ENCODE data around the gene KCNK10.

DNA sequence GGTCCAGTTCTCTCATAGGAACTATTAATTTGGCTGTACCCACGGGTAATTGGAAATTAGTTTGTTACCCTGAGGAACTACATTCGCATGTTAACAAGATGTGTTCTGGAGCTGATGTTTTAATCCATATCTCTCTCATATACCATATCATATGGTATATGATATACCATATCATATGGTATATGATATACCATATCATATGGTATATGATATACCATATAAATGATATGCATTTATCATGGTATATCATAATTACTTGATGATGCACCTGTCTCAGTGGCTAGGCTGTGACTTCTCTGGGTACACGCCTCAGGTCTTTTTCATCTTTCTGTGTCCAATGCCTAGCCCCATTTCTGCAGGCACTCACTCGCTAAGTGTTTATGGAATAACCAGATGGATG lies 13.0 kb downstream of the KCNK10 start:
- TF ChIP-seq, protein P1, sequence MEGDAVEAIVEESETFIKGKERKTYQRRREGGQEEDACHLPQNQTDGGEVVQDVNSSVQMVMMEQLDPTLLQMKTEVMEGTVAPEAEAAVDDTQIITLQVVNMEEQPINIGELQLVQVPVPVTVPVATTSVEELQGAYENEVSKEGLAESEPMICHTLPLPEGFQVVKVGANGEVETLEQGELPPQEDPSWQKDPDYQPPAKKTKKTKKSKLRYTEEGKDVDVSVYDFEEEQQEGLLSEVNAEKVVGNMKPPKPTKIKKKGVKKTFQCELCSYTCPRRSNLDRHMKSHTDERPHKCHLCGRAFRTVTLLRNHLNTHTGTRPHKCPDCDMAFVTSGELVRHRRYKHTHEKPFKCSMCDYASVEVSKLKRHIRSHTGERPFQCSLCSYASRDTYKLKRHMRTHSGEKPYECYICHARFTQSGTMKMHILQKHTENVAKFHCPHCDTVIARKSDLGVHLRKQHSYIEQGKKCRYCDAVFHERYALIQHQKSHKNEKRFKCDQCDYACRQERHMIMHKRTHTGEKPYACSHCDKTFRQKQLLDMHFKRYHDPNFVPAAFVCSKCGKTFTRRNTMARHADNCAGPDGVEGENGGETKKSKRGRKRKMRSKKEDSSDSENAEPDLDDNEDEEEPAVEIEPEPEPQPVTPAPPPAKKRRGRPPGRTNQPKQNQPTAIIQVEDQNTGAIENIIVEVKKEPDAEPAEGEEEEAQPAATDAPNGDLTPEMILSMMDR (IDR thresholded peaks at IDR 0.05; ENCODE audit: insufficient read depth, low read length), result no peak
- no peak for TF ChIP-seq POLR2AphosphoS5 (IDR thresholded peaks at IDR 0.05; ENCODE audit: low read depth)
- TF ChIP-seq REST (IDR thresholded peaks at IDR 0.05; ENCODE audit: insufficient replicate concordance, low read depth), result no peak
- TF ChIP-seq SPI1 (IDR thresholded peaks at IDR 0.05; ENCODE audit: borderline replicate concordance, low read depth), result no peak
- TF ChIP-seq GABPA (IDR thresholded peaks at IDR 0.05; ENCODE audit: low read depth), result no peak

Data from HL-60 (cell line).